Kidney (tissue), 14 donors: ENCODE data around the gene DLX3. TPM values are rescaled to one million over a fixed set of nuclear protein-coding genes. Genes with fewer than 3 reads are reported as not detected.

Experiments used
- DNase-seq, 5 donors: peaks; one replicate each; pipeline ENCODE4 v3.0.0-alpha.2; 2013 to 2020
- FAIRE-seq: peaks from 2 replicates; lab custom pipeline; 2012; peaks lifted over from hg19 to GRCh38; lab: Jason Lieb, UNC
- H3K27ac ChIP-seq, 2 donors: one replicate each; pipeline ENCODE4 v1.7.0; 2013; ENCODE audit warnings: low read depth in 2 of 2, low read length in 2 of 2, inconsistent platforms in 1 of 2
- H3K27me3 ChIP-seq: one replicate; pipeline ENCODE4 v1.7.1; 2013; ENCODE audit warnings: low read length, inconsistent platforms; ENCODE audit not compliant: control insufficient read depth, insufficient read depth
- H3K36me3 ChIP-seq, 3 donors: one replicate each; pipeline versions ENCODE4 v1.7.0 to v1.7.1; 2013; ENCODE audit warnings: low read length in 3 of 3, control low read depth in 1 of 3, inconsistent platforms in 1 of 3; ENCODE audit not compliant: insufficient read depth in 3 of 3, control insufficient read depth in 2 of 3
- H3K4me1 ChIP-seq, 3 donors: one replicate each; pipeline versions ENCODE4 v1.7.0 to v1.7.1; 2013; ENCODE audit warnings: low read length in 3 of 3, inconsistent platforms in 1 of 3, low read depth in 1 of 3; ENCODE audit not compliant: control insufficient read depth in 2 of 3, insufficient read depth in 2 of 3
- H3K4me3 ChIP-seq, 3 donors: one replicate each; pipeline versions ENCODE4 v1.7.0 to v1.8.1; 2013; ENCODE audit warnings: low read length in 3 of 3, control low read depth in 1 of 3, inconsistent platforms in 1 of 3
- H3K9ac ChIP-seq, 3 donors: one replicate each; pipeline versions ENCODE4 v1.7.0 to v1.7.1; 2013; ENCODE audit warnings: low read length in 3 of 3, control low read depth in 1 of 3, inconsistent platforms in 1 of 3
- H3K9me3 ChIP-seq, 3 donors: one replicate each; pipeline versions ENCODE4 v1.7.0 to v1.7.1; 2013; ENCODE audit warnings: low read length in 3 of 3, control low read depth in 1 of 3, inconsistent platforms in 1 of 3; ENCODE audit not compliant: control insufficient read depth in 2 of 3, insufficient read depth in 1 of 3
- intact Hi-C: fragments of 100-400 bp; cut with DNase I; formaldehyde crosslinking; loops from one replicate; pipeline ENCODE4 v1.11.1; 2022
- polyA plus RNA-seq: library from polyadenylated mRNA; stranded (reverse); fragments of 350-450 nt; fragmentation: Illumina TruSeq; extraction: RNeasy Lipid Tissue Mini Kit (QIAGEN cat#74804); gene quantifications from one replicate; pipeline ENCODE4 v1.2.3, GENCODE V29; 2014; ENCODE audit warnings: low read depth, low replicate concordance; ENCODE audit not compliant: insufficient read depth
- total RNA-seq: library from RNA; stranded (reverse); fragmentation: NEBNext Ultra II Directional; extraction: Animal tissue kit (Norgen Biotek cat#: 25700); gene quantifications from one replicate; pipeline ENCODE4 v1.2.1, GENCODE V29; 2021
- TF ChIP-seq, protein P1 (sequence below): IDR thresholded peaks from 3 replicates; pipeline ENCODE4 v1.5.1; 2012; ENCODE audit warnings: mild to moderate bottlenecking, moderate library complexity, borderline replicate concordance; ENCODE audit not compliant: insufficient read depth; ENCODE audit errors: extremely low read depth
- donor health status: control.
- donor health status: control.
- donor health status: control.
- donor health status: control.
- donor health status: control.
- donor health status: DM: yes; HTN: yes; CAD: no.
- donor health status: Normal renal cell carcinoma (clear cell type).

The DLX3 gene
- total and polyA plus RNA-seq, 2 donors from 2014 or later: 0.41 to 0.47 TPM

- no peak for FAIRE-seq
- no peaks in the 10 kb centered on the region for H3K36me3 ChIP-seq
- TF ChIP-seq, protein P1, sequence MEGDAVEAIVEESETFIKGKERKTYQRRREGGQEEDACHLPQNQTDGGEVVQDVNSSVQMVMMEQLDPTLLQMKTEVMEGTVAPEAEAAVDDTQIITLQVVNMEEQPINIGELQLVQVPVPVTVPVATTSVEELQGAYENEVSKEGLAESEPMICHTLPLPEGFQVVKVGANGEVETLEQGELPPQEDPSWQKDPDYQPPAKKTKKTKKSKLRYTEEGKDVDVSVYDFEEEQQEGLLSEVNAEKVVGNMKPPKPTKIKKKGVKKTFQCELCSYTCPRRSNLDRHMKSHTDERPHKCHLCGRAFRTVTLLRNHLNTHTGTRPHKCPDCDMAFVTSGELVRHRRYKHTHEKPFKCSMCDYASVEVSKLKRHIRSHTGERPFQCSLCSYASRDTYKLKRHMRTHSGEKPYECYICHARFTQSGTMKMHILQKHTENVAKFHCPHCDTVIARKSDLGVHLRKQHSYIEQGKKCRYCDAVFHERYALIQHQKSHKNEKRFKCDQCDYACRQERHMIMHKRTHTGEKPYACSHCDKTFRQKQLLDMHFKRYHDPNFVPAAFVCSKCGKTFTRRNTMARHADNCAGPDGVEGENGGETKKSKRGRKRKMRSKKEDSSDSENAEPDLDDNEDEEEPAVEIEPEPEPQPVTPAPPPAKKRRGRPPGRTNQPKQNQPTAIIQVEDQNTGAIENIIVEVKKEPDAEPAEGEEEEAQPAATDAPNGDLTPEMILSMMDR: no peak
- H3K4me1 ChIP-seq: peaks cover 0 to 7% (median 3%) of the 10 kb centered on the region in 3 donors
- H3K27me3 ChIP-seq: peaks cover 60% of the 10 kb centered on the region
- peak in 2 of 5 donors; percentile 40 to 69 for DNase-seq
- H3K27ac ChIP-seq: no peak overlapping the region
- H3K9me3 ChIP-seq: no peaks in the 10 kb centered on the region
- no peak overlapping the region for H3K9ac ChIP-seq
- intact Hi-C loops: no loop called here
- H3K4me3 ChIP-seq: no peak overlapping the region
These were observed 30.7 kb downstream of the DLX3 start for GRCh38 chr17:49964303-49964768.

- H3K9ac ChIP-seq: no peak overlapping the region
- no peak overlapping the region for H3K27ac ChIP-seq
- FAIRE-seq (no peak), DNase-seq (peak in 3 of 5 donors; percentile 60 to 65 (median 60))
- peaks cover 60% of the 10 kb centered on the region for H3K27me3 ChIP-seq
- no peaks in the 10 kb centered on the region for H3K9me3 ChIP-seq
- intact Hi-C loops: no loop called here
- H3K4me3 ChIP-seq: no peak overlapping the region
- peaks cover 0 to 5% (median 2%) of the 10 kb centered on the region in 3 donors for H3K4me1 ChIP-seq
- TF ChIP-seq, protein P1: no peak
- H3K36me3 ChIP-seq: no peaks in the 10 kb centered on the region
These were observed 31.3 kb downstream of the DLX3 start for GRCh38 chr17:49963626-49964302.

GRCh38 chr17:49963309-49963625 is 31.8 kb downstream of the DLX3 start:
- TF ChIP-seq, protein P1: no peak
- no peak overlapping the region for H3K27ac ChIP-seq
- peaks cover 0 to 2% (median 0%) of the 10 kb centered on the region in 3 donors for H3K4me1 ChIP-seq
- H3K9ac ChIP-seq: no peak overlapping the region
- intact Hi-C loops: no loop called here
- no peaks in the 10 kb centered on the region for H3K9me3 ChIP-seq
- no peak for FAIRE-seq
- no peak overlapping the region for H3K4me3 ChIP-seq
- peaks cover 58% of the 10 kb centered on the region for H3K27me3 ChIP-seq
- H3K36me3 ChIP-seq: no peaks in the 10 kb centered on the region
- no peak for DNase-seq
